Fibroblast of pulmonary artery (primary cell): ENCODE results near the gene GOLGA6L7.
A peak's percentile ranks its signal among the peaks of the same experiment; 100 is the strongest.
"Not testable (repeated sequence)": the region's sequence is repeated elsewhere in the genome, so short reads cannot be mapped to it uniquely, and the experiment has no call there.

Experiments
- DNase-seq: peaks from one replicate; pipeline ENCODE4 v3.0.0-alpha.2; 2010; ENCODE audit warnings: low read depth
- H3K4me3 ChIP-seq: replicated peaks from 2 replicates; pipeline ENCODE4 v1.5.1; 2011; ENCODE audit warnings: low read depth, mild to moderate bottlenecking, control low read depth, low read length, moderate library complexity
- CTCF ChIP-seq: IDR thresholded peaks from 2 replicates; pipeline ENCODE4 v1.5.1; 2011; ENCODE audit warnings: mild to moderate bottlenecking, control low read depth, low read length, inconsistent platforms; ENCODE audit errors: missing control alignments

The GOLGA6L7 gene

GRCh38 chr15:28794231-28794630, 54.2 kb downstream of the GOLGA6L7 start:
- peak; percentile 24 for TF ChIP-seq CTCF
- not testable (repeated sequence) for DNase-seq, H3K4me3 ChIP-seq
